Chondrocyte (in vitro differentiated cells): ENCODE results near the gene IRF9. TPM values are rescaled to one million over a fixed set of nuclear protein-coding genes. Genes with fewer than 3 reads are reported as not detected.

Experiments used
- DNase-seq: peaks from one replicate; pipeline ENCODE4 v3.0.0; 2021; ENCODE audit warnings: mixed read lengths, low spot score
- H3K27ac Mint-ChIP-seq: one replicate; pipeline ENCODE4 v1.8.0; 2021; ENCODE audit warnings: mild to moderate bottlenecking, moderate library complexity, mixed read lengths; ENCODE audit not compliant: unreplicated experiment
- H3K27me3 Mint-ChIP-seq: 2 replicates; pipeline ENCODE4 v1.8.0; 2021; ENCODE audit warnings: low read depth, mixed read lengths
- H3K36me3 Mint-ChIP-seq: 2 replicates; pipeline ENCODE4 v1.8.0; 2021; ENCODE audit warnings: low read depth, mixed read lengths
- H3K4me1 Mint-ChIP-seq: 2 replicates; pipeline ENCODE4 v1.8.0; 2021; ENCODE audit warnings: low read depth, mild to moderate bottlenecking, mixed read lengths
- H3K4me3 Mint-ChIP-seq: one replicate; pipeline ENCODE4 v1.8.0; 2021; ENCODE audit warnings: mild to moderate bottlenecking, moderate library complexity, mixed read lengths; ENCODE audit not compliant: unreplicated experiment
- H3K9me3 Mint-ChIP-seq: 2 replicates; pipeline ENCODE4 v1.8.0; 2021; ENCODE audit warnings: low read depth, mixed read lengths
- CTCF ChIP-seq: fragments of 200-600 bp; sonication (generic); IDR thresholded peaks from 2 replicates; pipeline ENCODE4 v1.5.0; 2021; ENCODE audit warnings: antibody characterized with exemption, mild to moderate bottlenecking, moderate library complexity
- total RNA-seq: library from RNA; stranded (reverse); gene quantifications from 3 replicates; pipeline ENCODE4 v1.2.1, GENCODE V29; 2021

IRF9 gene
- total RNA-seq, 1 donor from 2014 or later, result 38.4 TPM

GRCh38 chr14:24194186-24194872 is 33.3 kb downstream of the IRF9 start:
- Mint-ChIP-seq H3K27me3 (no peaks in the 10 kb centered on the region), H3K27ac (peak overlapping the region; percentile 96), H3K4me3 (peak overlapping the region; percentile 93), H3K36me3 (peaks cover 16% of the 10 kb centered on the region), H3K9me3 (no peaks in the 10 kb centered on the region), H3K4me1 (peaks cover 42% of the 10 kb centered on the region)
- TF ChIP-seq CTCF, result no peak
- no peak for DNase-seq

GRCh38 chr14:24194873-24195185 is 33.8 kb downstream of the IRF9 start:
- H3K27me3 Mint-ChIP-seq, result no peaks in the 10 kb centered on the region
- DNase-seq, result no peak
- peaks cover 39% of the 10 kb centered on the region for H3K4me1 Mint-ChIP-seq
- H3K4me3 Mint-ChIP-seq, result peak overlapping the region; percentile 93
- H3K9me3 Mint-ChIP-seq, result no peaks in the 10 kb centered on the region
- TF ChIP-seq CTCF, result no peak
- H3K27ac Mint-ChIP-seq, result peak overlapping the region; percentile 96
- H3K36me3 Mint-ChIP-seq, result peaks cover 16% of the 10 kb centered on the region

- H3K27ac Mint-ChIP-seq, result peak within 1 kb of the TSS; percentile 96
- H3K9me3 Mint-ChIP-seq, result no peaks in the 10 kb centered on the region
- H3K36me3 Mint-ChIP-seq, result peaks cover 16% of the 10 kb centered on the region
- TF ChIP-seq CTCF, result peak; percentile 9
- peak within 1 kb of the TSS; percentile 93 for H3K4me3 Mint-ChIP-seq
- H3K27me3 Mint-ChIP-seq, result no peaks in the 10 kb centered on the region
- peak; percentile 97 for DNase-seq
- peaks cover 39% of the 10 kb centered on the region for H3K4me1 Mint-ChIP-seq
Observed at GRCh38 chr14:24195186-24196070, 34.4 kb downstream of the IRF9 start, which contains the start of gene TM9SF1. TM9SF1 (minus strand) TSS chr14:24195441; CDS start chr14:24195019, 422 bp downstream.

GRCh38 chr14:24196071-24197055 is 35.3 kb downstream of the IRF9 start:
- TF ChIP-seq CTCF, result no peak
- Mint-ChIP-seq H3K9me3 (no peaks in the 10 kb centered on the region), H3K27ac (peak overlapping the region; percentile 96), H3K4me3 (peak overlapping the region; percentile 93), H3K27me3 (no peaks in the 10 kb centered on the region), H3K4me1 (peaks cover 39% of the 10 kb centered on the region), H3K36me3 (peaks cover 17% of the 10 kb centered on the region)
- no peak for DNase-seq
